NCI-H2171 (cell line): ENCODE measurements around the gene PNLIPRP3.
"Not testable (repeated sequence)": the region's sequence is repeated elsewhere in the genome, so short reads cannot be mapped to it uniquely, and the experiment has no call there.

Experiments used
- DNase-seq: peaks from one replicate; lab custom pipeline; 2025; lab: John Stamatoyannopoulos, UW

Gene PNLIPRP3

DNA sequence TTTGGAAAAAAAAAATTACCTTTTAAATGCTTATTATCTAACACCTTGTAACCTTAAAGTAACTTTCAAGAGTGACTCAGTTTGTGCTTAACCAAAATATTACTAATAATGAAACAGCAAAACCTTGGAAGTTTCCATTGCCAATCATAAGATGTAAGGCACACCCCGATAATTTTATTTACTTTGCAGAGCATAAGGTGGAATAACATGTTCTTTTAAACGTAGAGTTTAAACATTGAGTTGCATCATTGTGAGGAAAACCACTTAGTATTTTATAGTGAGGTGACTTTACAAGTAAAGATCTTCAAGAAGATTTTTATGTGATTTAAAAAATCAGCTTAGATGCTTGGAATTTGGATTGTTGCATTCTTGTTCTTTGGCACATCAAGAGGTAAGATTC is at the start of gene PNLIPRP3:
Gene PNLIPRP3 (plus strand): TSS at position 177 of the 400 bp plus-strand sequence. CDS start 166 bp downstream, at position 343.
- DNase-seq: no peak

DNA sequence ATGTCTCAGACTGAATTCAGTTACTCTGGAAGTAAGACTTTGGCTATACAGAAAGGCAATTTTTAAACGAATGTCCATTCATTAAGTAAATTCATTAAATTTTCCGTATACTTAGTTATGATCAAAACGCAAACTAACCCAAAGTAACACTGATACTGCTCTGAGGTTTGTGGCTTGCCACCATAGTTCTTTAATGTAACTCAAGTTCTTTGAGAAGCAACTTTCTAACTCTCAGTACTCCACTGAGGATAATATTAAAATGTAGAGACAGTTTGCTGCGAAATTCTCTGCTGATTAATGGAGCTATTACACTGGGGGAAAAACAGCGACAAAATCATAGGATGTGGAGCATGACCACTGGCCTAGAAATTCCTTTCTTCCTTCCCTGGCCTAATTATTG is 45.4 kb upstream of the PNLIPRP3 start:
- no peak for DNase-seq

DNA sequence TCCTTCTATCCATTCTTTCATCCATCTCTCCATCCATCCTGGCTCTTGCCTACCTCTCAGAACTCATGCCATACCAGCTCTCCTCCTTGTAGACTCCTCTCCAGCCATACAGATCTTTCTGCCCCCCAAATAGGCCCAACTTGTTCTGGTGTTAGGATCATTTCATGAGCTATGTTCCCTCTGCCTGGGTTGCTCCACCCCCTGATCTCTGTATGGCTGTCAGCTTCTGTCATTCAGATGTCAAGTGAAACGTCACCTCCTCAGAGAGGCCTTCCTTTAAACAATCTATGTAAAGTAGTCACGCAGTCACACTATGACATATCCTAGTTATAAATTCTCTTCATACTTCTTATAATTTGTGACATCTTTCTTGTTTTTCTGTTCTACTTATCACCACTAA is 42.3 kb upstream of the PNLIPRP3 start:
- no peak for DNase-seq

DNA sequence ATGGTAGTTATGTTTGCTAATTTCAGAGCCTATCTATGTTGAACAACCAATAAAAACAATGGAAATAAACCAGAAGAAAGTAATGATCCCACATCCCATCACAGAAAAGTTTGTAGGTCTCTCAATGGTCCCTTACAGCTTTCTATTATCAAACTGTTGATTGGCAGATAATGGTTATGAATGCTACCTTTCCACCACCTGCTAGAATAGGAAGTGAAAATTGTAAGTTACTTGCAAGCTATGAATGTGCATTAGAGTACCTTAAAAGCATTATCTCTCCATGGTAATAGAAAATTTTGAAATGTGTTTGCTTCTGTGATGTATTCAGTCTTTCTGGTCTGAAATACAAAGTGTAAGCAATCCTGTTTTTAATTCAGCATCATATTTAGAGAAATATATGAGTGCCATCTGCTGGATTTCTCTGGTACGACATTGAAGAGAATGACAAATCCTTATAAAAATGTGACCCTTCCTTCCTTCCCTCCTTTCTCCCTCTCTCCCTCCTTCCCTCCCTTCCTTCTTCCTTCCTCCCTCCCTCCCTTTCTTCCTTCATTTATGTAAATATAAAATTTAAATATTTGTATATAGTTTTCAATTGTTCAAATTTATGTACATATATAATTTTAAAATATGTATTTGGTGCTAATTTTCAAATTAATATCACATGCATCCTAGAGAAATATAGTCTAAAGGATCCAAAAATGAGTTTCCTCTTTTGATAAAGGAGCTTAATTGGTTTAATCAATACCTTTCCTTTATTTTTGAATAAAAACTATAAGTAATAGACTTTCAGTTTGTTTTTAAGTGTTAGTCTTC is 41.4 kb upstream of the PNLIPRP3 start:
- peak; percentile 7 for DNase-seq

DNA sequence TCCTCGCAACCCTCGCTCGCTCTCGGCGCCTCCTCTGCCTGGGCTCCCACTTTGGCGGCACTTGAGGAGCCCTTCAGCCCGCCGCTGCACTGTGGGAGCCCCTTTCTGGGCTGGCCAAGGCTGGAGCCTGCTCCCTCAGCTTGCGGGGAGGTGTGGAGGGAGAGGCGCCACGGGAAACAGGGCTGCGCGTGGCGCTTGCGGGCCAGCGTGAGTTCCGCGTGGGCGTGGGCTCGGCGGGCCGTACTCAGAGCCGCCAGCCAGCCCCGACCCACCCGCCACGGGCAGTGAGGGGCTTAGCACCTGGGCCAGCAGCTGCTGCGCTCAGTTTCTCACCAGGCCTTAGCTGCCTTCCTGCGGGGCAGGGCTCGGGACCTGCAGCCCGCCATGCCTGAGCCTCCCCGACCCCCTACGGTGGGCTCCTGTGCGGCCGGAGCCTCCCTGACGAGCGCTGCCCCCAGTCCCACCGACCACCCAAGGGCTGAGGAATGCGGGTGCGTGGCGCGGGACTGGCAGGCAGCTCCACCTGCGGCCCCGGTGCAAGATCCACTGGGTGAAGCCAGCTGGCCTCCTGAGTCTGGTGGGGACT is 34.3 kb upstream of the PNLIPRP3 start:
- not testable (repeated sequence) for DNase-seq

DNA sequence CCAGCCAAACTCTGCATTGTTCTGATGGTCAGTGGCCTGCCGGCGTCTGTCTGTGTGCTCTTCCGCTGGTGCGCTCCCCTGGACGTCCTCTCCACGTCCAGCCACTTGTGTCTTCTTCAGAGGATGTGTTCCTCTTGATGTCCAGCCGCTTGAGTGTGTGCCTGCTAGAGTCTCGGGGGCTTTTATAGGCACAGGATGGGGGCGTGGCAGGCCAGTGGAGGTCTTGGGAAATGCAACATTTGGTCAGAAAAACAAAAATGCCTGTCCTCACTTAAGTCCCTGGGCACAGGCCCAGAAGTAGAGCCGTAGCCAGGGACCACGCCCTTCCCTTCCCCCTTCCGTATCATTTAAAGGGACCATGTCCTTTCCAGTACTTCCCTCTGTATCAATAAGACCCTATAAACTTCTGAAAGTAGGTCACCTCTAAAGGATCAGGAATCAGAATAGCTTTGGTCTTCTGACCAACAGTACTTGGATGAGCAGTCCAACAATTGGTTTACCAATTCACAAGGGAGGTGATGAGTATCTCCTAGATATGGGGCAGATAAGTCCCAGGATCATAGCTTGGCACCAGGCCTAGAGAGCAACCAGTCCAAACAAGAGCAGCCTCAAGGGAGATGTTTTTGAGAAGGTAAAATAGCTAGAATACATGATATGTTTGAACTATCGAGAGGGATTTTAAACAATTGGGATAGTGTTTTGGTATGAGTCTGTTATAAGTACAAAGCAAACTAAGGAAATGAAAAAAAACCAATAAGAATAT is 32.2 kb upstream of the PNLIPRP3 start:
- DNase-seq: no peak

DNA sequence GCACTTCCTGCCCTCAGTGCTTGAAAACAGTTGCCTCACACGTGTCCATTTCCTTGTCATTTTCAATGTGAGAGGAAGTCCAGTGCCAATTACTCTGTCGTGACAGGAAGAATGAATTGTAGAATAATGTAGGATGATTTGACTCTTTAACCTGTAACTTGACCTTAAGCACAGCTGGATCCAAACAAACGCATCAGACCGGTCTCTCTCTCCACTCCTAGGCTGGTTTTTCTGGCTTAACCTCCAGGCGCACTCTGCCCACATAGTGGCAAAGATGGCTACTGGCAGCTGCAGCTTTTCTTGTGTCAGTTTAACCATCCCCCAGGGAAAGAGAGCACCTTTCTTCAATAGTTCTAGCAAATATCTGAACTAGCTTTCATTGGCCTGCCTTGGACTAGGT is 29.4 kb upstream of the PNLIPRP3 start:
- DNase-seq: no peak

DNA sequence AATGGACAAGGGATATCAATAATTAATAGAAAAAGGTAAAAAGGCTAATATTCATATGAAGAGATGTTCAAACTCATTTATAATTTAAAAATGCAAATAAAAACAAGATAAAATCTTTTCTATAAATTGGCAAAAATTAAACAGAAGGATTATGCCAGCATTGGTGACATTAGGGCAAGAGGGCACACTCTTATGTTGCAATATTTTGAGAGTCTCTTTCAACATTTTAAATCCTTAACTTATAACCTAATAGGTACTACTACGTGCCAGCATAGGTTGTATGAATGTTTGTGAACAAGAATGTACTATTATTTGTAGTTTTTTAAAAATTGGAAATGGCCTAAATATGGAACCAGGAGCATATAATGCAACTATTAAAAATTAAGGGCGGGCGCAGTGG is 24.8 kb upstream of the PNLIPRP3 start:
- DNase-seq: no peak

DNA sequence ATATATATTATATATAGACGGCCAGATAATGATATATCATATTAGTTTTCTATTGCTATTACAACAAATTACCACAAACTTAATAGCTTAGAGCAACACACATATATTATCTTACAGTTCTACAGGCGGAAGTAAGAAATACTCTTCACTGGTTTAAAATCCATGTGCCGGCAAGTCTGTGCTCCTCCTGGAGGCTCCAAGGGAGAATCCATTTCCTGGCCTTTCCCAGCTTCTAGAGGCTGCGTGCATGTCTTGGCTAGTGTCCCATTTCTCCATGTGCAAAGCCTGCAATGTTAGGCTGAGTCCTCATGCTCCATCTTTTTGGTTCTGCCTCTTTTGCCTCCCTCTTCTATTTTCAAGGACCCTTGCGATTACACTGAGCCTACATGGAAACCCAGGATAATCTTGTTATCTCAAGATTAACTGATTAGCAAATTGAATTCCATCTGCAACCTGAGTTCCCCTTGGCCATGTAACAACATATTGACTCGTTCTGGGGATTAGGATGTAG is 23.9 kb upstream of the PNLIPRP3 start:
- DNase-seq: no peak

DNA sequence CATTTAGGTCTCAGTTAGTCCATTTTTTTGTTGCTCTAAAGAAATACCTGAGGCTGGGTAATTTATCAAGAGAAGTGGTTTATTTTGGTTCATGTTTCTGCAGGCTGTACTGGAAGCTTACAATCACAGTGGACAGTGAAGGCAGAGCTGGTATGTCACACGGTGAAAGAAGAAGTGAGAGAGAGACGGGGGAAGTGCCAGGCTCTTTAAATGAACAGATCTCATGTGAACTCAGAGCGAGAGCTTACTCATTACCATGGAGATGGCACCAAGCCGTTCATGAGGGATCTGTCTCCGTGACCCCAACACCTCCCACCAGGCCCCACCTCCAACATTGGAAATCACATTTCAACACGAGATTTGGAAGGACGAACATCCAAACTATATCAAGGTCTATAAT is 18.9 kb upstream of the PNLIPRP3 start:
- DNase-seq: no peak

DNA sequence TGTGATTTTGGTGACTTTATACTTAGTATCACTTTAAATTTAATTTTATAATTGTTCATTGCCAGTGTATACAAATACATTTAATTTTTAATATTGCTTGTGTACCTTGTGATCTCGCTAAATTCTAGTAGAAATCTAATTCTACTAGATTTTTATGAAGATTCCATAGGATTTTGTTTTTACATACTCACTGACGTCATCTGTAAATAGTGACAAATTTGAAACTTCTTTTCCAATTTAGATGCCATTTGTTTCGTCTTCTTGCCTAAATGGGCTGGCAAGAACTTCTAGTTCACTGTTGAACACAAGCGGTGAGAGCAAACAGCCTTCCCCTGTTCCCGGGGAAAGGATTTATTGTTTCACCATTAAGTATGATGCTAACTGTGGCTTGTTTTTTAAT is 17.3 kb upstream of the PNLIPRP3 start:
- DNase-seq: no peak

DNA sequence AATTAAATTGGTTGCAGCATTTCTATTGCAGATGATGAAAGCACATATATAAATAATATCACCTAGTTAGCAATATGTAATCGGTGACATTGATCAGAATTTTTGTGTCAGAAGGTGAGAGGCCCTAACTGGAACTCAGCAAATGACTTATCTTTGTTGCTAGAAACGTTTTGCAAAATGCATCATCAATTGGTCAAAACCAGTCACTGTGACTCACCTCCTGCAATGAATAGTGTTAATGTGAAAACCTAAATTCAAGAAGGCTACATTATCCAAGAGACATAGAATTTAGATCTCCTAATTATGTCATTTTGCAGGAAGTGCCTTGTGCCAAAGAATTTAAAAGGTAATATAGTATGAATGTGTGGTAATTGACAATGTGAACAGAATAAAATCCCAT is 9.8 kb upstream of the PNLIPRP3 start:
- DNase-seq: no peak

DNA sequence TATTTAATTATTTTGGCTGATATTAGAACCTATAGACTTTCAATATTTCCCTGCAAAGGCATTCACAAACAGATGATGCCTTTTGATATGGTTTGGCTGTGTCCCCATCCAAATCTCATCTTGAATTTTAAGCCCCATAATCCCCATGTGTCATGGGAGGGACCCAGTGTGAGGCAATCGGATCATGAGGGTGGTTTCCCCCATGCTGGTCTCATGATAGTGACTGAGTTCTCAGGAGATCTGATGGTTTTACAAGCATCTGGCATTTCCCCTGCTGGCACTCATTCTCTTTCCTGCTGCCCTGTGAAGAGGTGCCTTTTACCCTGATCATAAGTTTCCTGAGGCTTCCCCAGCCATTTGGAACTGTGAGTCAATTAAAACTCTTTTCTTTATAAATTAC is 9.3 kb upstream of the PNLIPRP3 start:
- DNase-seq: no peak

DNA sequence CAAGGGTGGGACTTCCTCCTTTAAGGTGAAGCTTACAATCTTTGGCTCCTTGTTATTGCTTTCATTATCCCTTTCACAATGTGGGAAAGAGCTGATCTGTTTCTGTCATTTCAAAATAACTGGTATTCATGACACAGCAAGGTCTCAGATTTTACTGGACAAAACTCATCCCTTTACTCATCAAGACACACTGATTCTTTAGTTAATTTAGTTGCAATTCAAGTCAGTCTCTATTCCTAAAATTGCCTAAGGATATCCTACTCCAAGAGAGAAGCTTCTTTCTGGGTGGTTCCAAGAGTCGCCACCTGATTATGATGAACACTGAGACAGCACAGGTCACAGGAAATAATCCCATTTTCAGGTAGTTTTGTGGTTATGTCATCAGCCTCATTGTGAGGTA is 5.8 kb upstream of the PNLIPRP3 start:
- no peak for DNase-seq

DNA sequence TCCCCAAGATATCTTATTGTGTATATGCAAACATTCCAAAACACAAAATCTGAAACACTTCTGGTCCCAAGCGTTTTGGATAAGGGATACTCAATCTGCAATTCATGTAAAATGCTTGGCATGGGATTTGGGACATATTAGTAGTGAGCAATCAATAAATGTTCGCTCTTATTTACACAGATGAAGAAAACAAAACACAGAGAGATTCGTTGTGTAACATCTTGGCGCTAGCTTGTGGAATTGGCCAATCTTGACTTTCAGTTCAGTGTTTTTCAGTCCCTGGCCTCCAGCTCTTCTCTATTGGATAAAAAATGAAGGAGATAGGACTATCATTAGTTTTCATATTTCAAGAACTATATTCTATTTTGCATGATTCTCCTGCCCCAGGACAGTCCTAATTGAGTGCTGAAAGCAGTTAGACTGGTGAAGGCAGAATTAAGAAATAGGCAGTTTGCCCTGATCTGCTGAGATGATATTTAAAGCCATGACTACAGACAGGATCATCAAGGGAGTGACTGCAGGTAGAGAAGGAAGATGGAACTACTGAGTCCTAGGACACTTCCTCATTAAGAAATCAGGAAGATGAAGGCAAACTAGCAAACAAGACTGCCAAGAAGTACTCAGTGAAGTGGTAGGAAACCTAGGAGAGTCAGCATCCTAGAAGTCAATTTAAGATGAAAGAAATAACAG is 1.8 kb downstream of the PNLIPRP3 start:
- DNase-seq: no peak

DNA sequence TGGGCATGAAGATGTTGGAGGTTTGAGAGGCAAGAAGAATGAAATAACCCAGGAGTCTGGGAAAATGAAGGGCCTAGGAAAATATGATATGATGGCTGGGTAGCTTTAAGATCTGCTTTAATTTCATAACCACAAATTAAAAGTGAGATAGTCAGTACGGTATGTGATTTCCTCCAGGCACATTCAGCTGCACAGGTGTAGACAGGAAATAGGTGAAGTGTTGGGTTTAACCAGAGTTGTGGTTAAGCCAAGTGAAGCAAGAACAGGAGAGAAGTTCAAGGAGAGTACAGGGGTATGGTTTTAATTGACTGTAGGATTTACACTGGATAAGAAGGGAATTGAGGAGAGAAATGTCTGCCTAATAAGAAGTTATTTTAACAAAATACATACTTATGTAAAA is 2.6 kb downstream of the PNLIPRP3 start:
- no peak for DNase-seq

DNA sequence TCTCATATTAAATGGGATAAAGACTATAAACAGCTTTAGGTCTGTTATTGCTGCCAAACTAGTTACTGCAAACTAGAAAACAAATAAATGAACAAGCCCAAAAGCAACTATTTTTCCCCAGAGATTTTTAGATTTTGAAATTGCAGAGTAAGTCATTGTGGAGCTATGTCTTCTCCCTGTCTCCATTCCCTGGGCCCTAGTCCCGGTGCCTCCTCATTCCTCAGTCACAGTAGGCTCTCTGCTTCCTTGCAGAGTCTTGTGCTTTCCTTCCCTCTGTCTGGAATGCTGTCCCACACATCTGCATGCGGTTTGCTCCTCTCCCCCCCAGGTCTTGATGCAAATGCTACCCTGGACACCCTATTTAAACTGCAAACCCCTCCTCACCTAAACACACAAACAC is 4.0 kb downstream of the PNLIPRP3 start:
- no peak for DNase-seq

DNA sequence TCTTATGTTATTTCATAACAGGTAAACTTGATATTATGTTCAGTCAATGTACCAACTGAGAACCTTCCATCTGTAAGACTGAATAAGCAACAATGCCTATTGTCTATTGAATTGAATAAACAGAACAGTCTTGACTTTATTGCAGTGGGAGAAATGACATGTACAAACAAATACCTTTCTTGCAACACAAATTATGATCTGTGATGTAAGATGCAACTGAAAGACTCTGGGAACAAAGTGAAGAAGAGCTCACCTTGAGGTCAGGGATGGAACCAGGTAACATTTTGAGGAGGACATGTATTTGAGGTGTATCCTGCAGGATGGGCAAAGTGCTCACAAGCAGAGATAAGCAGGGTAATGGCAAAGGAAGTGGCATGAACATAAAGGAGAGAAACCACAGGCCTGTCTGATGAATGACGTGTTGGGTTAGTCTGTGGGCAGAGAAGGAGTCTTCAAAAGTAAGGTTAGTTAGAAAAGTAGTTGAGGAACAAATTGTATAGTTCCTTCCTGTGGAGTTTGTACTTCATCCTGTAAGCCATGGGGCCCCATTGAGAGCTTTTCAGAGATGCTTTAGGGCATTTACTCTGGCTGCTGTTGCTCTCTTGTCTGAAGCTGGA is 9.5 kb downstream of the PNLIPRP3 start:
- no peak for DNase-seq

DNA sequence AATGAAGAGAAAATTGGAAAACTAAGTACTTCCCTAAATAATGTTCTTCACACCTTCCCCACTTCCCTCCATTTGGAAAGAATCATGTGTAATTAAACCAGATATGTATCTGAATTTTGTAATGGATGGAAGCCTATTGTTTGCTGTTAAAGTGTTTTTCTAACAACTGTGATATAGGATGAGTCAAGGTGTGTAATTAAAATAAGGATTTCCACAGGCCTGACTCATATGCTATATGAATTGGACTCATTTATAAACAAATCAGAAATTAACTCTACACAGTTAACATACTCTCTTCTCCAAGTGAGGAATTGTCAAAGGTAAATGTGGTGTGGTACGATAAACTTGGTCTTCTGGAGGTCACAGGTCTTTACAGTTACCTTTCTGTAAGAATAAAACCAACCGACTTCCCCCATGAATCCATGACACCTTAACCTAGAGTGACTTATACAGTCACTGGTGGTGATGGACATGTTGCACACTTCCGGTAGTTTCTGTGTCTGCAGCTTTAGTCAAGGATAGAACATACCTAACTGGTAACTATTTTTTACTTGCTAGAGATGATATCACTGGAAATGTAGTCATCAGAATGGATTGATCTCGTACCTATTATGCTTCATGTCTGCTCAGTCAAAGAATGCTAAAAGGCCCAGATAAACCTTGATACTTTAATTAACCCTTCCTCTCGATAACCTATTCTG is 12.8 kb downstream of the PNLIPRP3 start:
- DNase-seq: no peak

DNA sequence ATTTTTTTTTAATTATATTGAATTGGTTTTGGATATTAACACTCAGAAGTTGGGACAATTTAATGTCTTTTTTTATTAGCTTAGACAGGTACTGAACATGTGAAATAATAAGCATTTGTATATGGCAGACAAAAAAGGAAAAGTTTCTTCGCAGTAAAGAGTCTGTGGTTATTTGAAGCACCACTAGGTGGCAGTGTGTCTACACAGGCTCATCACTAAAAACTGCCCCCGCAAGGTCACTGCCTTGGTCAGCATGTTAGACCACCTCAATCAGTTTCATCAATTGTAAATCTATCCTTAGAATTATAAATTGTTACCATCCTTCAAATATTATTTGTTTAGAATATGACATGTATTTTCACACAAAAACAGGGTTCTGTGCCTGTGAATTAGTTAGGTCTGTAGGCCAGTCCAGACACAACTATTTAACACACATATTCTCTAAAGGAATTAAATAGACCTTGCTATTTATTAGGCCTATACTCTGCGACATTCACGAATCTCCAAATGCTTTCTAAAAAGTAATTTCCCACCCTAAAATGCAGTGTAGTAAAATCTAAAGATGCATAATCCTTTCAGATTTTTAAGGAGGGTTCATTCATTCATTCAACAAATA is 17.0 kb downstream of the PNLIPRP3 start:
- no peak for DNase-seq

DNA sequence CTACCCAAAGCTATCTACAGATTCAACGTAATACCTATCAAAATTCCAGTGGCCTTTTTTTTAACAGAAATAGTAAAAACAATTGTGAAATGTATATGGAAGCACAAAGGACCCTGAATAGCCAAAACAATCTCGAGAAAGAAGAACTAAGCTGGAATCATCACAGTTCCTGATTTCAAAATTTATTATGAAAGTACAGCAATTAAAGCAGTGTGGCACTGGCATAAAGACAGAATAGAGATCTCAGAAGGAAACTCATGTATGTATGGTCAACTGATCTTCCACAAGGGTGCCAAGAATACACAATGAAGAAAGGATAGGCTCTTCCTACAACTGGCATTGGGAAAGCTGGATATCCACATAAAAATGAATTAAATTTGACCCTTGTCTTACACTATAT is 23.2 kb downstream of the PNLIPRP3 start:
- no peak for DNase-seq
